Liver (tissue), 9 donors: Measurements from ENCODE around the gene UBASH3A. TPM values are rescaled to one million over a fixed set of nuclear protein-coding genes. Genes with fewer than 3 reads are reported as not detected.

Experiments used
- DNase-seq: peaks from one replicate; pipeline ENCODE4 v3.0.0-alpha.2; 2017; ENCODE audit warnings: low spot score
- H3K27ac ChIP-seq, 2 donors: one replicate each; pipeline ENCODE4 v1.7.0; 2013; ENCODE audit warnings: inconsistent platforms in 2 of 2, low read length in 2 of 2, control low read depth in 1 of 2, low read depth in 1 of 2, mild to moderate bottlenecking in 1 of 2
- H3K27me3 ChIP-seq, 4 donors: one replicate each; pipeline versions ENCODE4 v1.6.1 to v1.7.0; 2013; ENCODE audit warnings: low read length in 3 of 4, inconsistent platforms in 1 of 4, mild to moderate bottlenecking in 1 of 4, moderate library complexity in 1 of 4; ENCODE audit not compliant: control insufficient read depth in 4 of 4, insufficient read depth in 4 of 4
- H3K36me3 ChIP-seq, 4 donors: one replicate each; pipeline versions ENCODE4 v1.6.1 to v1.7.0; 2013; ENCODE audit warnings: low read length in 3 of 4, mild to moderate bottlenecking in 3 of 4, low read depth in 1 of 4, moderate library complexity in 1 of 4; ENCODE audit not compliant: control insufficient read depth in 4 of 4, insufficient read depth in 3 of 4
- H3K4me1 ChIP-seq, 4 donors: one replicate each; pipeline versions ENCODE4 v1.6.1 to v1.7.0; 2013; ENCODE audit warnings: low read length in 3 of 4, mild to moderate bottlenecking in 3 of 4, moderate library complexity in 1 of 4; ENCODE audit not compliant: control insufficient read depth in 4 of 4, insufficient read depth in 4 of 4
- H3K4me3 ChIP-seq, 3 donors: one replicate each; pipeline versions ENCODE4 v1.6.1 to v1.7.0; 2013; ENCODE audit warnings: low read length in 3 of 3, control low read depth in 1 of 3, low read depth in 1 of 3, mild to moderate bottlenecking in 1 of 3
- H3K9ac ChIP-seq, 2 donors: one replicate each; pipeline ENCODE4 v1.7.0; 2013; ENCODE audit warnings: low read length in 2 of 2, mild to moderate bottlenecking in 2 of 2, moderate library complexity in 2 of 2, control low read depth in 1 of 2, low read depth in 1 of 2
- H3K9me3 ChIP-seq, 4 donors: one replicate each; pipeline versions ENCODE4 v1.6.1 to v1.7.0; 2013; ENCODE audit warnings: low read length in 3 of 4; ENCODE audit not compliant: control insufficient read depth in 4 of 4
- FOXA1 ChIP-seq: IDR thresholded peaks from 2 replicates; pipeline ENCODE4 v1.6.1; 2016; ENCODE audit warnings: antibody characterized with exemption
- FOXA2 ChIP-seq: IDR thresholded peaks from 2 replicates; pipeline ENCODE4 v1.6.1; 2016; ENCODE audit warnings: antibody characterized with exemption
- GABPA ChIP-seq, 2 donors: IDR thresholded peaks in 1 of 2; conservative IDR thresholded peaks in 1 of 2; 2 replicates each; pipeline ENCODE4 v1.6.1; 2016; ENCODE audit warnings: antibody characterized with exemption in 2 of 2, mild to moderate bottlenecking in 1 of 2, moderate library complexity in 1 of 2
- HNF4A ChIP-seq, 2 donors: conservative IDR thresholded peaks; 2 replicates each; pipeline ENCODE4 v1.6.1; 2016; ENCODE audit warnings: antibody characterized with exemption in 2 of 2, mild to moderate bottlenecking in 2 of 2
- HNF4G ChIP-seq: IDR thresholded peaks from 2 replicates; pipeline ENCODE4 v1.6.1; 2016; ENCODE audit warnings: antibody characterized with exemption
- JUND ChIP-seq, 2 donors: IDR thresholded peaks; 2 replicates each; pipeline ENCODE4 v1.6.1; 2016; ENCODE audit warnings: antibody characterized with exemption in 2 of 2
- NR2F2 ChIP-seq: IDR thresholded peaks from 2 replicates; pipeline ENCODE4 v1.6.1; 2016; ENCODE audit warnings: antibody characterized with exemption
- RAD21 ChIP-seq, 2 donors: IDR thresholded peaks; 2 replicates each; pipeline ENCODE4 v1.6.1; 2016; ENCODE audit warnings: antibody characterized with exemption in 2 of 2, mild to moderate bottlenecking in 2 of 2
- RXRA ChIP-seq, 2 donors: IDR thresholded peaks; 2 replicates each; pipeline ENCODE4 v1.6.1; 2017 to 2018; ENCODE audit warnings: antibody characterized with exemption in 2 of 2, mild to moderate bottlenecking in 1 of 2
- SP1 ChIP-seq: IDR thresholded peaks from 2 replicates; pipeline ENCODE4 v1.6.1; 2018; ENCODE audit warnings: antibody characterized with exemption, mild to moderate bottlenecking
- TAF1 ChIP-seq: conservative IDR thresholded peaks from 2 replicates; pipeline ENCODE4 v1.6.1; 2016; ENCODE audit warnings: antibody characterized with exemption, mild to moderate bottlenecking
- YY1 ChIP-seq: IDR thresholded peaks from 2 replicates; pipeline ENCODE4 v1.6.1; 2016; ENCODE audit warnings: antibody characterized with exemption, mild to moderate bottlenecking
- WGBS: extraction: QIAGEN DNeasy Blood & Tissue Kit; methylation state at CpG from one replicate; pipeline ENCODE4 v1.1.7; 2013; 5-methylcytosine and 5-hydroxymethylcytosine counted together
- polyA plus RNA-seq, 2 donors: library from polyadenylated mRNA; stranded (reverse) in 1 of 2; unstranded in 1 of 2; fragments of 200-250 nt in 1 of 2; fragments of >200 nt in 1 of 2; fragmentation: Nextera tagmentation in 1 of 2; extraction: Ambion mirVana in 1 of 2; gene quantifications; one replicate each; pipeline versions ENCODE4 v1.2.1 to v1.2.3, GENCODE V29; 2013 to 2015
- total RNA-seq, 2 donors: library from RNA; depleted of rRNA; stranded (reverse); fragments of >200 nt; gene quantifications; one replicate each; pipeline ENCODE4 v1.2.3, GENCODE V29; 2014
- TF ChIP-seq, protein P1 (sequence below): IDR thresholded peaks from 2 replicates; pipeline ENCODE4 v1.6.1; 2016; ENCODE audit warnings: antibody characterized with exemption
- TF ChIP-seq, protein P2 (sequence below): IDR thresholded peaks from 2 replicates; pipeline ENCODE4 v1.6.1; 2016; ENCODE audit warnings: antibody characterized with exemption
- TF ChIP-seq, protein P3 (sequence below): fragments of 150-350 bp; IDR thresholded peaks from 2 replicates; pipeline ENCODE4 v1.5.1; 2017; ENCODE audit warnings: improper control_type of control experiment, low read depth, low read length; ENCODE audit not compliant: missing input control
- TF ChIP-seq, protein P4 (sequence below): IDR thresholded peaks from 2 replicates; pipeline ENCODE4 v1.6.1; 2016; ENCODE audit warnings: antibody characterized with exemption
- donor health status: healthy.
- donor health status: healthy.
- donor health status: healthy.
- donor health status: healthy.
- donor health status: healthy.

UBASH3A gene
- total and polyA plus RNA-seq, 4 donors: 0.10 to 0.75 (median 0.45) TPM

DNA sequence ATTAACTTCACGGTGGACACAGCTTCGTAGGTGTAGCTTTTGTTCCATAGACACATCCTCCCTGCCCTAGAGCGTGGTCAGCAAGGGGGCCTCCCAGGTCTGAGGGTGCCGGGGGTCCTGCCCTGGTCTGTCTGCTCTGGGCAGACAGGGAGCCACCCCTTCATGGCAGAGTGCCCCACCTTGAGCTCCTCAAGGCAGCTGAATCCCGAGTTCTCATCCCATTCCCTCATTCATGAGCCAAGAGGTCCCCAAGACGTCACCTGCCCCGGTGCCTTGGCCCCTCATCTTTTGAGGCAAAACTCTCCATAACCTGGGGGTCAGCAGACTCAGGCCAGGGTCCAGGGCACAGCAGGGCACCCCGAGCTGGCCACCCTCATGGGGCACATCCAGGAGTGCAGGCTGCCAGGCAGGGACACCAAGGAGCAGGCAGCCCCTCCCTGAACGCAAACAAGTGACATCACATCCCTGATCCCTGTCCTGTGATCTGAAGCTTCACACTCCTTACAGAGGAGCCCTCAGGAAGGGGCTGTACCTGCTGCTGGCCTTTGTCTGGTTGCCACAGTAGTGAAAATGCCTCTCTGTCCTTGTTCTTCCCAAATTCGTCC, 23.3 kb downstream of the UBASH3A start:
- no peak overlapping the region for H3K27ac ChIP-seq
- TF ChIP-seq RAD21 (IDR thresholded peaks at IDR 0.05): no peak
- no peak overlapping the region for H3K4me3 ChIP-seq
- H3K4me1 ChIP-seq: no peaks in the 10 kb centered on the region
- no peaks in the 10 kb centered on the region for H3K27me3 ChIP-seq
- no peaks in the 10 kb centered on the region for H3K9me3 ChIP-seq
- 88% methylated on average over 10 of the region's 10 CpGs for WGBS
- H3K9ac ChIP-seq: no peak overlapping the region
- no peak for DNase-seq
- no peaks in the 10 kb centered on the region for H3K36me3 ChIP-seq

DNA sequence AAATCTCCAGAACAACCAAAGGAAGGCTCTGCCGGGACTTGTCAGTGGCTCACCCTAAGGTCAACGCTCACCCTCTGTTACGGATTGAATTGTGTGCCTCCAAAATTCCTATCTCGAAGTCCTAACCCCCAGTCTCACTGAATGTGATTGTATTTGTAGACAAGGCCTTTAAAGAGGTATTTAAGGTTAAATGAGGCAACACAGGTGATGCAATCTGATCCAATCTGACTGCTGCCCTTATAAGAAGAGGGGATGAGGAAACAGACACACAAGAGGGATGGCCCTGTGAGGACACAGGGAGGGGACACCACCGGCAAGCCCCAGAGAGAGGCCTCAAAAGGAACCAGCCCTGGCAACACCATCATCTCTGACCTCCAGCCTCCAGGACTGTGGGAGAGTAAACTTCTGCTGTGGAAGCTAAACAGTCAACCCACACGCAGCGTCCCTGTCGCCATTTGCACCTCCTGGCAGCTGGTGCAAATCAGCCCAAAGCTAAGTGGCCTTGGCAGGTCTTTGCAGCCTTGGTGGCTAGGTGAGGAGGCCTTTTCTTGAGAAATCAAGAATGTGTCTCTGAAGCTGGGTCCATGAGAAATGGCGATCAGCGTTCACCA, 24.2 kb downstream of the UBASH3A start:
- 75% methylated on average over 10 of the region's 10 CpGs for WGBS
- peak; percentile 23 to 60 for TF ChIP-seq RXRA (IDR thresholded peaks at IDR 0.05)
- no peak for TF ChIP-seq TAF1
- TF ChIP-seq, protein P1, sequence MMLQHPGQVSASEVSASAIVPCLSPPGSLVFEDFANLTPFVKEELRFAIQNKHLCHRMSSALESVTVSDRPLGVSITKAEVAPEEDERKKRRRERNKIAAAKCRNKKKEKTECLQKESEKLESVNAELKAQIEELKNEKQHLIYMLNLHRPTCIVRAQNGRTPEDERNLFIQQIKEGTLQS: peak; percentile 62
- Histone ChIP-seq H3K27ac (no peak overlapping the region), H3K36me3 (no peaks in the 10 kb centered on the region), H3K9me3 (peaks cover 0 to 1% (median 0%) of the 10 kb centered on the region in 4 donors), H3K27me3 (no peaks in the 10 kb centered on the region), H3K4me1 (no peaks in the 10 kb centered on the region), H3K9ac (no peak overlapping the region), H3K4me3 (no peak overlapping the region)
- no peak for DNase-seq

DNA sequence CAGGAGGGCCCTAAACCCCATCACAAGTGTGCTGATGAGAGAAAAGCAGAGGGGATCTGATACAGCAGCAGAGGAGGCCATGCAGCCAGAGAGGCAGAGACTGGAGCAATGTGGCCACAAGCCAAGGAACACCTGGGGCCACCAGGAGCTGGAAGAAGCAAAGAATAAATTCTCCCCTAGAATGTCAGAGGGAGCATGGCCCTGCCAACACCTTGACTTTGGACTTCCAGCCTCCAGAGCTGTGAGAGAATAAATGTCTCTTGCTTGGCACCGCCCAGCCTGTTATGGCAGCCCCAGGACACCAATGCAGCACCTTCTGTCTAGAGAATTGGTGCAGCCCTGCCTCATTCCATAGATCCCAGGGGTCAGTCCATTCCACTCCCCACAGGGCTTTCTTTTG, 25.3 kb downstream of the UBASH3A start:
- TF ChIP-seq GABPA (IDR thresholded peaks at IDR 0.05 in 1 of 2, conservative IDR thresholded peaks at IDR 0.05 in 1 of 2): no peak
- no peak for TF ChIP-seq HNF4G
- no peak for TF ChIP-seq YY1
- TF ChIP-seq, protein P2, sequence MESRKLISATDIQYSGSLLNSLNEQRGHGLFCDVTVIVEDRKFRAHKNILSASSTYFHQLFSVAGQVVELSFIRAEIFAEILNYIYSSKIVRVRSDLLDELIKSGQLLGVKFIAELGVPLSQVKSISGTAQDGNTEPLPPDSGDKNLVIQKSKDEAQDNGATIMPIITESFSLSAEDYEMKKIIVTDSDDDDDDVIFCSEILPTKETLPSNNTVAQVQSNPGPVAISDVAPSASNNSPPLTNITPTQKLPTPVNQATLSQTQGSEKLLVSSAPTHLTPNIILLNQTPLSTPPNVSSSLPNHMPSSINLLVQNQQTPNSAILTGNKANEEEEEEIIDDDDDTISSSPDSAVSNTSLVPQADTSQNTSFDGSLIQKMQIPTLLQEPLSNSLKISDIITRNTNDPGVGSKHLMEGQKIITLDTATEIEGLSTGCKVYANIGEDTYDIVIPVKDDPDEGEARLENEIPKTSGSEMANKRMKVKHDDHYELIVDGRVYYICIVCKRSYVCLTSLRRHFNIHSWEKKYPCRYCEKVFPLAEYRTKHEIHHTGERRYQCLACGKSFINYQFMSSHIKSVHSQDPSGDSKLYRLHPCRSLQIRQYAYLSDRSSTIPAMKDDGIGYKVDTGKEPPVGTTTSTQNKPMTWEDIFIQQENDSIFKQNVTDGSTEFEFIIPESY: no peak
- TF ChIP-seq, protein P3, sequence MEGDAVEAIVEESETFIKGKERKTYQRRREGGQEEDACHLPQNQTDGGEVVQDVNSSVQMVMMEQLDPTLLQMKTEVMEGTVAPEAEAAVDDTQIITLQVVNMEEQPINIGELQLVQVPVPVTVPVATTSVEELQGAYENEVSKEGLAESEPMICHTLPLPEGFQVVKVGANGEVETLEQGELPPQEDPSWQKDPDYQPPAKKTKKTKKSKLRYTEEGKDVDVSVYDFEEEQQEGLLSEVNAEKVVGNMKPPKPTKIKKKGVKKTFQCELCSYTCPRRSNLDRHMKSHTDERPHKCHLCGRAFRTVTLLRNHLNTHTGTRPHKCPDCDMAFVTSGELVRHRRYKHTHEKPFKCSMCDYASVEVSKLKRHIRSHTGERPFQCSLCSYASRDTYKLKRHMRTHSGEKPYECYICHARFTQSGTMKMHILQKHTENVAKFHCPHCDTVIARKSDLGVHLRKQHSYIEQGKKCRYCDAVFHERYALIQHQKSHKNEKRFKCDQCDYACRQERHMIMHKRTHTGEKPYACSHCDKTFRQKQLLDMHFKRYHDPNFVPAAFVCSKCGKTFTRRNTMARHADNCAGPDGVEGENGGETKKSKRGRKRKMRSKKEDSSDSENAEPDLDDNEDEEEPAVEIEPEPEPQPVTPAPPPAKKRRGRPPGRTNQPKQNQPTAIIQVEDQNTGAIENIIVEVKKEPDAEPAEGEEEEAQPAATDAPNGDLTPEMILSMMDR: no peak
- no peak for TF ChIP-seq SP1
- TF ChIP-seq JUND (IDR thresholded peaks at IDR 0.05): no peak
- TF ChIP-seq NR2F2: no peak
- TF ChIP-seq, protein P4, sequence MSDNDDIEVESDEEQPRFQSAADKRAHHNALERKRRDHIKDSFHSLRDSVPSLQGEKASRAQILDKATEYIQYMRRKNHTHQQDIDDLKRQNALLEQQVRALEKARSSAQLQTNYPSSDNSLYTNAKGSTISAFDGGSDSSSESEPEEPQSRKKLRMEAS: no peak
- no peak for TF ChIP-seq TAF1
- no peak for TF ChIP-seq RXRA (IDR thresholded peaks at IDR 0.05)
- no peak for TF ChIP-seq HNF4A (conservative IDR thresholded peaks at IDR 0.05)
- TF ChIP-seq FOXA1: no peak
- TF ChIP-seq, protein P1: no peak
- no peak for TF ChIP-seq FOXA2
- Histone ChIP-seq H3K27ac (no peak overlapping the region), H3K4me1 (no peaks in the 10 kb centered on the region), H3K4me3 (no peak overlapping the region), H3K27me3 (no peaks in the 10 kb centered on the region), H3K9me3 (peaks cover 0 to 3% (median 0%) of the 10 kb centered on the region in 4 donors), H3K9ac (no peak overlapping the region), H3K36me3 (no peaks in the 10 kb centered on the region)
- DNase-seq: no peak
- 95% methylated on average over 1 of the region's 1 CpG for WGBS
